OCI-LY1 (cell line): Measurements from ENCODE around the gene CELF6.

Experiments
- H2AFZ ChIP-seq: fragments of 200-600 bp; sonication (generic), shearing (Covaris generic); 2 replicates; pipeline ENCODE4 v1.6.0; 2014; ENCODE audit warnings: antibody characterized with exemption, mild to moderate bottlenecking, low read length
- H3F3A ChIP-seq: fragments of 200-600 bp; sonication (generic), shearing (Covaris generic); 2 replicates; pipeline ENCODE4 v1.6.0; 2014; ENCODE audit warnings: mild to moderate bottlenecking, antibody characterized with exemption, low read length, moderate library complexity; ENCODE audit not compliant: insufficient read depth
- H3K27ac ChIP-seq: fragments of 200-600 bp; sonication (generic); 2 replicates; pipeline ENCODE4 v1.5.1; 2014; ENCODE audit warnings: low read length, mixed run types, mild to moderate bottlenecking, low read depth; ENCODE audit not compliant: poor library complexity, severe bottlenecking
- H3K27me3 ChIP-seq: fragments of 200-600 bp; sonication (generic); 2 replicates; pipeline ENCODE4 v1.6.0; 2014; ENCODE audit warnings: antibody characterized with exemption, mild to moderate bottlenecking, low read length, moderate library complexity; ENCODE audit not compliant: insufficient read depth
- H3K36me3 ChIP-seq: fragments of 200-600 bp; sonication (generic); 2 replicates; pipeline ENCODE4 v1.6.1; 2014; ENCODE audit warnings: mild to moderate bottlenecking, antibody characterized with exemption, low read length, moderate library complexity, mixed read lengths; ENCODE audit not compliant: insufficient read depth
- H3K4me1 ChIP-seq: fragments of 200-600 bp; sonication (generic); 2 replicates; pipeline ENCODE4 v1.5.1; 2014; ENCODE audit warnings: mild to moderate bottlenecking, low read length, moderate library complexity; ENCODE audit not compliant: insufficient read depth, severe bottlenecking
- H3K4me2 ChIP-seq: fragments of 200-600 bp; sonication (generic), shearing (Covaris generic); 2 replicates; pipeline ENCODE4 v1.6.1; 2014; ENCODE audit warnings: low read length
- H3K4me3 ChIP-seq: fragments of 200-600 bp; sonication (generic); 2 replicates; pipeline ENCODE4 v1.5.1; 2014; ENCODE audit warnings: low read length, low read depth, mild to moderate bottlenecking, mixed read lengths; ENCODE audit not compliant: poor library complexity, severe bottlenecking
- H3K79me2 ChIP-seq: fragments of 200-600 bp; shearing (Covaris generic); 2 replicates; pipeline ENCODE4 v1.6.1; 2016; ENCODE audit warnings: mixed run types, low read length, mixed read lengths; ENCODE audit not compliant: insufficient read depth
- H3K9ac ChIP-seq: fragments of 200-600 bp; sonication (generic), shearing (Covaris generic); 2 replicates; pipeline ENCODE4 v1.6.1; 2014; ENCODE audit warnings: mild to moderate bottlenecking, low read length, mixed read lengths
- H3K9me2 ChIP-seq: fragments of 200-600 bp; sonication (generic), shearing (Covaris generic); 2 replicates; pipeline ENCODE4 v1.6.1; 2014; ENCODE audit warnings: low read depth, mild to moderate bottlenecking, low read length, mixed read lengths
- H3K9me3 ChIP-seq: fragments of 200-600 bp; shearing (Covaris generic); 2 replicates; pipeline ENCODE4 v1.6.1; 2014; ENCODE audit warnings: low read length, mixed read lengths
- H4K20me1 ChIP-seq: fragments of 200-600 bp; sonication (generic), shearing (Covaris generic); 2 replicates; pipeline ENCODE4 v1.6.0; 2016; ENCODE audit warnings: mild to moderate bottlenecking, low read length; ENCODE audit not compliant: insufficient read depth
- CTCF ChIP-seq: fragments of 200-600 bp; sonication (generic), shearing (Covaris generic); IDR thresholded peaks from 2 replicates; pipeline ENCODE4 v1.5.1; 2017; ENCODE audit warnings: mild to moderate bottlenecking, antibody characterized with exemption, low read length, moderate library complexity, mixed read lengths
- EZH2 ChIP-seq: fragments of 200-600 bp; sonication (generic), shearing (Covaris generic); IDR thresholded peaks from 2 replicates; pipeline ENCODE4 v1.8.0; 2017; ENCODE audit warnings: borderline replicate concordance, mixed run types, mild to moderate bottlenecking, antibody characterized with exemption, low read length, moderate library complexity, mixed read lengths

CELF6 gene

GRCh38 chr15:72319360-72319984 is 485 bp downstream of the CELF6 start:
- H3K9me3 ChIP-seq, result peaks cover 6% of the 10 kb centered on the region; the same call in 1 of the 2 replicates
- no peaks in the 10 kb centered on the region; the same call in 1 of the 2 replicates for H3F3A ChIP-seq
- no peak overlapping the region for H3K4me2 ChIP-seq
- H3K27ac ChIP-seq, result no peak overlapping the region
- H4K20me1 ChIP-seq, result no peaks in the 10 kb centered on the region
- H3K79me2 ChIP-seq, result no peaks in the 10 kb centered on the region
- no peak overlapping the region for H3K4me3 ChIP-seq
- no peak for TF ChIP-seq EZH2
- TF ChIP-seq CTCF, result no peak
- no peaks in the 10 kb centered on the region for H3K27me3 ChIP-seq
- H3K9me2 ChIP-seq, result no peaks in the 10 kb centered on the region
- no peaks in the 10 kb centered on the region for H3K36me3 ChIP-seq
- H3K9ac ChIP-seq, result no peak overlapping the region
- H2AFZ ChIP-seq, result no peak overlapping the region
- peaks cover 10% of the 10 kb centered on the region for H3K4me1 ChIP-seq

GRCh38 chr15:72318408-72318942 is 1.5 kb downstream of the CELF6 start:
- Histone ChIP-seq H3K4me2 (no peak overlapping the region), H3K9me2 (no peaks in the 10 kb centered on the region), H3K27ac (no peak overlapping the region), H4K20me1 (no peaks in the 10 kb centered on the region), H3K9me3 (peaks cover 2% of the 10 kb centered on the region; the same call in 1 of the 2 replicates), H3F3A (no peaks in the 10 kb centered on the region; the same call in 1 of the 2 replicates), H3K4me1 (peaks cover 10% of the 10 kb centered on the region), H3K27me3 (no peaks in the 10 kb centered on the region), H3K79me2 (no peaks in the 10 kb centered on the region), H2AFZ (no peak overlapping the region), H3K4me3 (no peak overlapping the region), H3K36me3 (no peaks in the 10 kb centered on the region), H3K9ac (no peak overlapping the region)
- no peak for TF ChIP-seq CTCF
- no peak for TF ChIP-seq EZH2

- Histone ChIP-seq H3F3A (no peaks in the 10 kb centered on the region), H2AFZ (no peak overlapping the region), H3K9ac (no peak overlapping the region), H3K4me3 (no peak overlapping the region), H3K4me1 (peaks cover 6% of the 10 kb centered on the region), H3K27me3 (no peaks in the 10 kb centered on the region), H4K20me1 (no peaks in the 10 kb centered on the region), H3K27ac (no peak overlapping the region), H3K79me2 (no peaks in the 10 kb centered on the region), H3K9me2 (no peaks in the 10 kb centered on the region), H3K36me3 (no peaks in the 10 kb centered on the region), H3K9me3 (no peaks in the 10 kb centered on the region), H3K4me2 (no peak overlapping the region)
- TF ChIP-seq CTCF (no peak), EZH2 (no peak)
Measured at GRCh38 chr15:72315706-72316370, 4.1 kb downstream of the CELF6 start.
